Measurements from ENCODE around the gene ART5. TPM values are rescaled to one million over a fixed set of nuclear protein-coding genes. Genes with fewer than 3 reads are reported as not detected.
"Not testable (repeated sequence)": the region's sequence is repeated elsewhere in the genome, so short reads cannot be mapped to it uniquely, and the experiment has no call there.

The ART5 gene
- polyA plus RNA-seq, 3 donors = not detected

GRCh38 chr11:3655547-3655946 is 13.8 kb upstream of the ART5 start:
- Mint-ChIP-seq H3K9me3 (no peaks in the 10 kb centered on the region), H3K27me3 (ENCODE audit: low read depth in 3 of 3) (peaks cover 8 to 14% (median 11%) of the 10 kb centered on the region in 3 donors), H3K27ac (no peak overlapping the region), H3K4me3 (no peak overlapping the region), H3K4me1 (no peaks in the 10 kb centered on the region), H3K36me3 (no peaks in the 10 kb centered on the region)
- no peak for DNase-seq
- Histone ChIP-seq H3K27ac (ENCODE audit: low read depth in 1 of 2, low read length in 2 of 2) (no peak overlapping the region), H3K79me2 (ENCODE audit: insufficient read depth, low read length) (no peaks in the 10 kb centered on the region), H3K4me1 (ENCODE audit: control insufficient read depth in 1 of 2, insufficient read depth in 2 of 2, low read length in 2 of 2) (no peaks in the 10 kb centered on the region), H4K20me1 (ENCODE audit: insufficient read depth, low read length) (no peaks in the 10 kb centered on the region), H2AFZ (ENCODE audit: insufficient read depth, low read depth, low read length, poor library complexity, severe bottlenecking) (no peak overlapping the region), H3K4me3 (replicated peaks in 1 of 3; ENCODE audit: low read depth in 2 of 3, low read length in 3 of 3) (no peak overlapping the region), H3K4me2 (replicated peaks; ENCODE audit: extremely low read depth, low read length, poor library complexity, severe bottlenecking) (no peak overlapping the region), H3K27me3 (ENCODE audit: control insufficient read depth in 2 of 2, insufficient read depth in 2 of 2, low read length in 2 of 2) (peaks cover 2 to 6% of the 10 kb centered on the region in 2 donors), H3K9me3 (replicated peaks in 1 of 2; ENCODE audit: control insufficient read depth in 1 of 2, insufficient read depth in 1 of 2, low read length in 2 of 2) (no peaks in the 10 kb centered on the region), H3K9ac (ENCODE audit: insufficient read depth, low read length, poor library complexity, severe bottlenecking) (no peak overlapping the region), H3K36me3 (replicated peaks in 1 of 2; ENCODE audit: control insufficient read depth in 1 of 2, insufficient read depth in 2 of 2, low read length in 2 of 2) (no peaks in the 10 kb centered on the region)
- TF ChIP-seq, protein P1, sequence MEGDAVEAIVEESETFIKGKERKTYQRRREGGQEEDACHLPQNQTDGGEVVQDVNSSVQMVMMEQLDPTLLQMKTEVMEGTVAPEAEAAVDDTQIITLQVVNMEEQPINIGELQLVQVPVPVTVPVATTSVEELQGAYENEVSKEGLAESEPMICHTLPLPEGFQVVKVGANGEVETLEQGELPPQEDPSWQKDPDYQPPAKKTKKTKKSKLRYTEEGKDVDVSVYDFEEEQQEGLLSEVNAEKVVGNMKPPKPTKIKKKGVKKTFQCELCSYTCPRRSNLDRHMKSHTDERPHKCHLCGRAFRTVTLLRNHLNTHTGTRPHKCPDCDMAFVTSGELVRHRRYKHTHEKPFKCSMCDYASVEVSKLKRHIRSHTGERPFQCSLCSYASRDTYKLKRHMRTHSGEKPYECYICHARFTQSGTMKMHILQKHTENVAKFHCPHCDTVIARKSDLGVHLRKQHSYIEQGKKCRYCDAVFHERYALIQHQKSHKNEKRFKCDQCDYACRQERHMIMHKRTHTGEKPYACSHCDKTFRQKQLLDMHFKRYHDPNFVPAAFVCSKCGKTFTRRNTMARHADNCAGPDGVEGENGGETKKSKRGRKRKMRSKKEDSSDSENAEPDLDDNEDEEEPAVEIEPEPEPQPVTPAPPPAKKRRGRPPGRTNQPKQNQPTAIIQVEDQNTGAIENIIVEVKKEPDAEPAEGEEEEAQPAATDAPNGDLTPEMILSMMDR (IDR thresholded peaks at IDR 0.05) = no peak
- intact Hi-C loops (cut with micrococcal nuclease) = no loop called here
- 100% methylated on average over 3 of the region's 3 CpGs for WGBS (ENCODE audit: insufficient coverage)

DNA sequence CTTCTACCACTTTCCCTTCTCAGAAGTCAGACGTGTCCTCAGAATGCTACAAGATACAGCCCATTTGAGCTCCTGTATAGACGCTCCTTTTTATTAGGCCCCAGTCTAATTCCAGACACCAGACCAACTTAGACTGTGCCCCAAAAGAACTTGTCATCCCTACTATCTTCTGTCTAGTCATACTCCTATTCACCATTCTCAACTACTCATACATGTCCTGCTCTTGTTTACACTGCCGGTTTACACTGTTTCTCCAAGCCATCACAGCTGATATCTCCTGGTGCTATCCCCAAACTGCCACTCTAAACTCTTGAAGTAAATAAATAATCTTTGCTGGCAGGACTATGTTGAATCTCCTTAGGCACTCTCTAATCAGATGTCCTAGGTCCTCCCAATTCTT is 10.7 kb upstream of the ART5 start:
- H3K36me3 ChIP-seq (replicated peaks in 1 of 2; ENCODE audit: control insufficient read depth in 1 of 2, insufficient read depth in 2 of 2, low read length in 2 of 2); H3K4me3 Mint-ChIP-seq; H3K9ac ChIP-seq (ENCODE audit: insufficient read depth, low read length, poor library complexity, severe bottlenecking); DNase-seq; H3K9me3 ChIP-seq (replicated peaks in 1 of 2; ENCODE audit: control insufficient read depth in 1 of 2, insufficient read depth in 1 of 2, low read length in 2 of 2); H3K4me2 ChIP-seq (replicated peaks; ENCODE audit: extremely low read depth, low read length, poor library complexity, severe bottlenecking); H3K79me2 ChIP-seq (ENCODE audit: insufficient read depth, low read length); H3K27ac ChIP-seq (ENCODE audit: low read depth in 1 of 2, low read length in 2 of 2); intact Hi-C loops (cut with micrococcal nuclease); H3K4me3 ChIP-seq (replicated peaks in 1 of 3; ENCODE audit: low read depth in 2 of 3, low read length in 3 of 3); H3K27me3 ChIP-seq (ENCODE audit: control insufficient read depth in 2 of 2, insufficient read depth in 2 of 2, low read length in 2 of 2); H3K9me3 Mint-ChIP-seq; H3K4me1 Mint-ChIP-seq; H3K27ac Mint-ChIP-seq; H4K20me1 ChIP-seq (ENCODE audit: insufficient read depth, low read length); H3K4me1 ChIP-seq (ENCODE audit: control insufficient read depth in 1 of 2, insufficient read depth in 2 of 2, low read length in 2 of 2); H3K36me3 Mint-ChIP-seq; H2AFZ ChIP-seq (ENCODE audit: insufficient read depth, low read depth, low read length, poor library complexity, severe bottlenecking): not testable (repeated sequence)
- 100% methylated on average over 1 of the region's 3 CpGs for WGBS (ENCODE audit: insufficient coverage)
- H3K27me3 Mint-ChIP-seq (ENCODE audit: low read depth in 3 of 3) = peaks cover 17 to 30% (median 21%) of the 10 kb centered on the region in 3 donors

- H3K4me3 ChIP-seq (replicated peaks in 1 of 3; ENCODE audit: low read depth in 2 of 3, low read length in 3 of 3); H3K4me3 Mint-ChIP-seq; H3K4me1 ChIP-seq (ENCODE audit: control insufficient read depth in 1 of 2, insufficient read depth in 2 of 2, low read length in 2 of 2); H4K20me1 ChIP-seq (ENCODE audit: insufficient read depth, low read length); H3K27ac Mint-ChIP-seq; H3K4me1 Mint-ChIP-seq; H3K27ac ChIP-seq (ENCODE audit: low read depth in 1 of 2, low read length in 2 of 2); H3K4me2 ChIP-seq (replicated peaks; ENCODE audit: extremely low read depth, low read length, poor library complexity, severe bottlenecking); H3K9ac ChIP-seq (ENCODE audit: insufficient read depth, low read length, poor library complexity, severe bottlenecking); H3K9me3 Mint-ChIP-seq; H3K27me3 ChIP-seq (ENCODE audit: control insufficient read depth in 2 of 2, insufficient read depth in 2 of 2, low read length in 2 of 2); H3K9me3 ChIP-seq (replicated peaks in 1 of 2; ENCODE audit: control insufficient read depth in 1 of 2, insufficient read depth in 1 of 2, low read length in 2 of 2); H3K79me2 ChIP-seq (ENCODE audit: insufficient read depth, low read length); H2AFZ ChIP-seq (ENCODE audit: insufficient read depth, low read depth, low read length, poor library complexity, severe bottlenecking); H3K36me3 ChIP-seq (replicated peaks in 1 of 2; ENCODE audit: control insufficient read depth in 1 of 2, insufficient read depth in 2 of 2, low read length in 2 of 2); intact Hi-C loops (cut with micrococcal nuclease); DNase-seq; H3K36me3 Mint-ChIP-seq: not testable (repeated sequence)
- peaks cover 12 to 33% (median 28%) of the 10 kb centered on the region in 3 donors for H3K27me3 Mint-ChIP-seq (ENCODE audit: low read depth in 3 of 3)
- WGBS (ENCODE audit: insufficient coverage) = 54% methylated on average over 9 of the region's 9 CpGs
Observed at GRCh38 chr11:3649374-3649773, 7.6 kb upstream of the ART5 start.

- DNase-seq; H3K9ac ChIP-seq (ENCODE audit: insufficient read depth, low read length, poor library complexity, severe bottlenecking); H3K4me3 ChIP-seq (replicated peaks in 1 of 3; ENCODE audit: low read depth in 2 of 3, low read length in 3 of 3); H3K79me2 ChIP-seq (ENCODE audit: insufficient read depth, low read length); H3K4me2 ChIP-seq (replicated peaks; ENCODE audit: extremely low read depth, low read length, poor library complexity, severe bottlenecking); H3K36me3 ChIP-seq (replicated peaks in 1 of 2; ENCODE audit: control insufficient read depth in 1 of 2, insufficient read depth in 2 of 2, low read length in 2 of 2); H3K36me3 Mint-ChIP-seq; H3K4me1 ChIP-seq (ENCODE audit: control insufficient read depth in 1 of 2, insufficient read depth in 2 of 2, low read length in 2 of 2); H3K4me1 Mint-ChIP-seq; H4K20me1 ChIP-seq (ENCODE audit: insufficient read depth, low read length); intact Hi-C loops (cut with micrococcal nuclease); H3K27ac Mint-ChIP-seq; H3K27me3 ChIP-seq (ENCODE audit: control insufficient read depth in 2 of 2, insufficient read depth in 2 of 2, low read length in 2 of 2); H3K27ac ChIP-seq (ENCODE audit: low read depth in 1 of 2, low read length in 2 of 2); H3K4me3 Mint-ChIP-seq; H2AFZ ChIP-seq (ENCODE audit: insufficient read depth, low read depth, low read length, poor library complexity, severe bottlenecking): not testable (repeated sequence)
- H3K9me3 Mint-ChIP-seq = peaks cover 0 to 14% (median 10%) of the 10 kb centered on the region in 7 donors
- peaks cover 14 to 38% (median 33%) of the 10 kb centered on the region in 3 donors for H3K27me3 Mint-ChIP-seq (ENCODE audit: low read depth in 3 of 3)
- 90% methylated on average over 9 of the region's 13 CpGs for WGBS (ENCODE audit: insufficient coverage)
- H3K9me3 ChIP-seq (replicated peaks in 1 of 2; ENCODE audit: control insufficient read depth in 1 of 2, insufficient read depth in 1 of 2, low read length in 2 of 2) = peaks cover 6 to 10% of the 10 kb centered on the region in 2 donors
Observed at GRCh38 chr11:3648843-3649242, 7.1 kb upstream of the ART5 start.
